Left lobe of liver (tissue), 2 donors: ENCODE data around the gene ABL2. TPM values are rescaled to one million over a fixed set of nuclear protein-coding genes. Genes with fewer than 3 reads are reported as not detected.
"Not testable (repeated sequence)": the region's sequence is repeated elsewhere in the genome, so short reads cannot be mapped to it uniquely, and the experiment has no call there.

ENCODE experiments used
- ATAC-seq: fragments of 200-7000 bp; cut with Tn5 transposase; one replicate; pipeline ENCODE4 v1.9.1; 2020; ENCODE audit warnings: mild to moderate bottlenecking, moderate library complexity
- DNase-seq: peaks from one replicate; pipeline ENCODE4 v3.0.0-alpha.2; 2020; ENCODE audit warnings: low spot score
- total RNA-seq: library from RNA; stranded (reverse); gene quantifications from one replicate; pipeline ENCODE4 v1.2.1, GENCODE V29; 2021
- donor health status: DM: no; HTN: no; CAD: no; lungs with moderate emphysema.
- donor health status: DM: no; HTN: yes; CAD: no.

The ABL2 gene
- total RNA-seq: 4.5 TPM

DNA sequence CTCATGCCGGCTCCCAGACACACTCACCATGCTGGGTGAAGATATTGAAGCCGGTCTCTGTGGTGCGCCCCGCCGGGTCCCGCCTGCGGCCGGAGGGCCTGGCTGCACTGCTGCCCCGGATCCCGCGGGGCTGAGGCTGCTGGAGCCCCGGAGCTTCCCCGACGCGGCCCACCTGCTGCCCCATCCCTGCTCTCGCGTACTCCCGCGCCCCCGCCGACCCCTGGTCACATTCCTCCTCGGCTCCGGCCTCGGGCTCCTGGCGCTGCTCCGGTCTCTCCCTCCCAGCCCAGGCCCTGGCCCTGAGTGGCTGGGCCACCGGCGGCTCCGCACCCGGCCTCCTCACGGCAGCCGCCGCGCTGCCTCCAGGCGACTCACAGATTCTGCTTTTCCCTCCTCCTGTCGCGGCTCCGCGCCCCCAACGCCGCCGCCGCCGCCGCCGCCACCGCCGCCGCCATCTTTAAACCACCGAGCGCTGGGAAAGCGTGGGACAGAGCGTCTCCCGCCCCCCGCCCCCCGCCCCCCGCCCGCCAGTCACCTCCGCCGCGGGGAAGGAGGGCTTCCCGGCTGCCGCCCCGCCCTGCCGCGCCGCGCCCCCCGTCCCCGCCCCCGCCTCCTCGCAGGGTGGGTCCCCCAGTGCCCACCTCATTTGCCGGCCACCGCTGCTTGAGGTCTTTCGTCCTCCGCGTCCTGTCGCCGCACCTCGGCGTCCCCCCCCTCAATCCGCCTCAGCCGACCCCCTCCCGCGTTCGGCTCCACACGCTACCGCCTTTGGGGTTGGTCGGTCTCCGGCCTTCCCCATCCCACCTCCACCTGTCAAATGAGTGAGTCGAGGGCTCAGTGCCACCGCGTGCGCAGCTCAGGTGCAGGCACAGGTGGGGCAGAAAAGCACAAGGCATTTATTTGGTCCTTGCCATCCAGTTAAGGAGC is at the start of gene ABL2:
TSS of gene ABL2 (minus strand) at position 464 of the 927 bp plus-strand sequence. CDS start at position 184, 280 bp downstream.
- ATAC-seq (peak; percentile 77), DNase-seq (peak; percentile 54)

DNA sequence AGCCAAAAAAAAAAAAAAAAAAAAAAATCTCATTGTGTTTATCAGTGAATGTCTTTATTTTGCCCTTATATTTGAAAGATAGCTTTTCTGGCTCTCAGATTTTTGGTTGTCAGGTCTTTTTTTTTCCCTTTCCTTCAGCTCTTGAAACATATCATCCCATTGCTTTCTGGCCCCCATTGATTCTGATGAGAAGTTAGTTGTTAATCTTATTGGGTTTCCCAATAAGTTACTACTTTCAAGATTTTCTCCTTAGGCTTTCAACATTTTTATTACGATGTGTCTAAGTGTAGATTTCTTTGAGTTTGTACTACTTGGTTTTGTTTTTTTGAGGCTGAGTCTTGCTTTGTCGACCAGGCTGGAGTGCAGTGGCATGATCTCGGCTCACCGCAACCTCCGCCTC is 49.4 kb upstream of the ABL2 start:
- ATAC-seq: no peak
- no peak for DNase-seq

DNA sequence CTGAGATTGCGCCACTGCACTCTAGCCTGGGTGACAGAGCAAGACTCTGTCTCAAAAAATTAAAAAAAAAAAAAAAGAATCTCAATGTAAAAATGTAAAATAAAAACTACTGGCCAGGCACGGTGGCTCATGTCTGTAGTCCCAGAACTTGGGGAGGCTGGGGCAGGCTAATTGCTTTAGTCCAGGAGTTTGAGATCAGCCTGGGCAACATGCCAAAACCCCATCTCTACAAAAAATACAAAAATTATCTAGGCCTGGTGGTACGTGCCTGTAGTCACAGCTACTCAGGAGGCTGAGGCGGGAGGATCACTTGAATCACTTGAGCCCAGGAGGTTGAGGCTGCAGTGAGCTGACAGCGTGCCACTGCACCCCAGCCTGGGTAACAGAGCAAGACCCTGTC is 44.9 kb upstream of the ABL2 start:
- not testable (repeated sequence) for ATAC-seq, DNase-seq

DNA sequence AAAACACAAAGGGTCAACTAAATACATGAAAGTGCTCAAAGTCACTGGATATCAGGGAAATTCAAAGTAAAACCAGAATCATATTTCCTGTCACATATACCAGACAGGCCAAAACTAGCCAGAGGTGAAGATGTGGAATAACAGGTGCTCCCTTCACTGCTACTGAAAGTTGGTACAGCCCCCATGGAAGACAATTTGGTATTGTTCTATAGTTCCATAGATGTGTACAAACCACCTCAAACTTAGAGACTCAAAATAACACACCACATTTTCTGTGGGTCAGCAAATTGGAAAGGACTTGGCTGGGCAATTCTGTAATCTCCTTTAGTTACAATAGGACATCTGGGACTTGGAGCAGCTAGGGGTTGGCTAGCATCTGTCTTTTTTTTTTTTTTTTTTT is 39.6 kb upstream of the ABL2 start:
- ATAC-seq: no peak
- no peak for DNase-seq

DNA sequence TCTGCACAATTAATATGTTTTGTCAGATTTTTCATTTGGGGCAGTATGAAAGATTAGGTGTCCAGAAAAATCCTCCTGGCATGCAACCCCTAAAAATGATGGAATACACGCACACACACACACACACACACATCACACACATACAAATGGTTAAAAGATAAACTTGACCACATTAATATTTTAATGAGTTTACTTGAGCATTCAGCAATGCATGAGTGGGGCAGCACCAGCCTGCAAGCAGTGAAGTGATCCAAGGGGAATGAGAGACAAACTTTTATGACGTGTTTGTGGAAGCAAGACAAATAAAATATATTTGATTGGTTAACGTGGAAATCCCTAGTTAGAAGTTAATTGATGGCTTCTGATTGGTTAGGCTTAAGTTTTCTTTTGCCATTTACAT is 35.0 kb upstream of the ABL2 start:
- ATAC-seq: no peak

DNA sequence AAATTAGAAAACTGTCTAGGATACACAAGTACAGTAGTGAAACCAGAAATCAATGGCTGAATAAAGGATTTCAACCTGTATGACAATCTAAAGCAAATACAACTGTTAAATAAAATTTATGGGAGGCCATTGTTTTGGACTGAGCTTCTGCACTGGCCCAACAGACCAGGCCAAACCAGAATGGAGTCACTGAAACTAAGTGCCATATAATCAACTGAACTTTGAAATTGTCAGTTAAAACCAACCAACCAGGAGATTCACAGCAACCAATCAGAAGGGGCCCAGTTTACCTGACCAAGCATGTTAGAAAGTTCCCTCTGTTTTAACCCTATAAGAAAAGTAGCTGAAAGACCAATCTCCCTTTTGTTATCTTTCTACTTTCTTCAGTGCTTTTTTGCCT is 33.6 kb upstream of the ABL2 start:
- no peak for ATAC-seq
- DNase-seq: no peak

More for the DNA sequence above, 35.0 kb upstream of the ABL2 start:
- no peak for DNase-seq

DNA sequence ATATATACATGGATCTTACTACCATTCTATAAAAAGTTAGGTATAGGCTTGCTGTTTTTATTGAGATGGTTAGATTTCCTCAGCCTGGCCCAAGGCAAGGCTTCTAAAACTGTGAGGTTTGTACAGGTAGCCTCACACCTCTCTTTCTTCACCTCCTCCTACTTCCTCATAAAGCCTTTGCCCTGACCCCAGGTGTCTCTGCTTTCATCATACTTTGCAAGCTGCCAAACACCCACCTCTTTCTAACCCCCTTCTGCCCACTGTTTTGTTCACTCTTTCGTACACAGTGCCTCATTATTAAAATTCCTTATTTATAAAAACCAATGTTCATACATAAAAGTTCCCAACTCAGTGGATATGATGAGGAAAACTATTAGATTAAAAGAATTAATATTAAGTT is 32.7 kb upstream of the ABL2 start:
- no peak for ATAC-seq

DNA sequence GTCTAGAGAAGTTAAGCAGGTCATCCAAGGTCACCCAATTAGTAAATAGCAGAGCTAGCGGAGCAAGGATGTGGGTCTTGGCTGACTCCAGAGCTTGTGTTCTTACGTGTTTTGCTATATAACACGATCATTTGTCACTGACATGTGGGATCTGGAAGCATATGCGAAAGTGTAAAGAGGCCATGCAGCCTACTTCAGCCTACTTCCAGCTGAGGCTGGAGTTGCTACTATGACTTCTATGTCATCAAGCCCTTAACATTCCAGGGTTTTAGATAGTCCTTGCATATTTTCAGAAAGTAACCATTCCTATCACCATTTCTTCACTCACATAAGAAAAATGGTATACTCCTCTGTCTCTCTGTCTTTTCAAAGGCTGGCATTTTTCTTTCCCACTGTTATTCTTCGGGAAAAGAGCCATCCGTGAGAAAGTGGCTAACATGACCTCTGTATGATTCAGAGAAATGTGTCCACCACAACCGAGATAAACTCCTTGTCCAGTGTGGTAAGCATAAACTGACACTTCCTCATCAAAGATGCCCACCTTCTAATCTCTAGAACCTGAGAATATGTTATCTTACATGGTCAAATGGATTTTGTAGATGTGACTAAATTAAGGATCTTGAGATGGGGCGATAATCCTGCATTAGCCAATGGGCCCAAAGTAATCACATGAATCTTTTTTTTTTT is 24.0 kb upstream of the ABL2 start:
- DNase-seq: no peak
- no peak for ATAC-seq

More for the DNA sequence above, 32.7 kb upstream of the ABL2 start:
- DNase-seq: no peak

DNA sequence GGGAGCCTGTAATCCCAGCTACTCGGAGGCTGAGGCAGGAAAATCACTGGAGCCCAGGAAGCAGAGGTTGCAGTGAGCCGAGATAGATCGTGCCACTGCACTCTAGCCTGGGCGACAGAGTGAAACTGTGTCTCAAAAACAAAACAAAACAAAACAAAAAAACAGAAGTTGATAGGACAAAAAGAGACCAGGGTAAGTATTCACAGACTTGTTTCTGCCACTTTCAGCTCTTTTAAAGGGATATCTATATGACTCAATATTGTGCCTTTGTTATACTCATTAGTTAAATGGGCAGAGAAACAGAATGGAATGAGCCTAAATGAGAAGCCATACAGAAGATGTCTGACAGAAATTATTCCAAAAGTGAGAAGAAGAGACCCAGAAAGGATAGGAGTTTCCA is 23.1 kb upstream of the ABL2 start:
- ATAC-seq (no peak), DNase-seq (no peak)

DNA sequence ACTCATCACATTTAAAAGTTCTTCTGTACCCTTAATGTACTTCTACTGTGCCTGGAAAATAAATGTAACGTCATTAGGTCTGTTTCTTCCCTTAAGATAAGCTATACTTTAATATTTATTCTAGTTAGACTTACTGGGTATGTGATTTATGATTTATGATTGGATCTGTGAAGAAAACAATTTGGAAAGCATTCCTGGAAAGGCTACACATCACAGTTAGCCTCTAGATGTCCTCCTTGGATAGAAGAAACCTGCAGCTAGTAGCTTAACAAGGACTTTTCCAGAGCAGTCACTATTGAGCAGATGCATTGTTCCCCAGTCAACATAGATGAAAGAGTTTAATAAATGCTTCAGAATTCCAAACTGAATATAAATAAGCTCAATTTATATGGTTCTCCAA is 22.2 kb upstream of the ABL2 start:
- DNase-seq: no peak
- ATAC-seq: peak; percentile 95

DNA sequence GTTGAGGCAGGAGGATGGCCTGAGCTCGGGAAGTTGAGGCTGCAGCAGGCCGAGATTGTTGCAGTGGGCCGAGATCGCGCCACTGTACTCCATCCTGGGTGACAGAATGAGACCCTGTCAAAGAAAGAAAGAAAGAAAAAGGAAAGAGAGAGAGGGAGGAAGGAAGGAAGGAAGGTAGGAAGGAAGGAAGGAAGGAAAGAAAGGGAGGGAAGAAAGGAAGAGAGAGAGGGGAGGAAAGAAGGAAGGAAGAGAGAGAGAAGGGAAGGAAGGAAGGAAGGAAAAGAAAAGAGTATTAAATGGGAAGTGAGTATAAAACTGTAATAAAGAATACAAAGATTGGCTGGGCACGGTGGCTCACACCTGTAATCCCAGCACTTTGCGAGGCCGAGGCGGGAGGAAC is 18.4 kb upstream of the ABL2 start:
- DNase-seq (no peak), ATAC-seq (no peak)

DNA sequence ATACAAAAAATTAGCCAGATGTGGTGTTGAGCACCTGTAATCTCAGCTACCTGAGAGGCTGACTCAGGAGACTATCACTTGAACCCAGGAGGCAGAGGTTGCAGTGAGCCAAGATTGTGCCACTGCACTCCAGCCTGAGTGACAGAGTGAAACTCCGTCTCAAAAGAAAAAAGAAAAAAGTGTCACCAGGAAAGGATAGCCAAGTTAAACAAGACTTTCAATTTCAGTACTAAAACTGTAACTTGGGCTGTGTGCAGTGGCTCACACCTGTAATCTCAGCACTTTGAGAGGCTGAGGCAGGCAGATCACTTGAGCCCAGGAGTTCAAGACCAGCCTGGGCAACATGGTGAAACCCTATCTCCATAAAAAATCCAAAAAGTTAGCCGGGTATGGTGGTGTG is 15.9 kb upstream of the ABL2 start:
- not testable (repeated sequence) for ATAC-seq

DNA sequence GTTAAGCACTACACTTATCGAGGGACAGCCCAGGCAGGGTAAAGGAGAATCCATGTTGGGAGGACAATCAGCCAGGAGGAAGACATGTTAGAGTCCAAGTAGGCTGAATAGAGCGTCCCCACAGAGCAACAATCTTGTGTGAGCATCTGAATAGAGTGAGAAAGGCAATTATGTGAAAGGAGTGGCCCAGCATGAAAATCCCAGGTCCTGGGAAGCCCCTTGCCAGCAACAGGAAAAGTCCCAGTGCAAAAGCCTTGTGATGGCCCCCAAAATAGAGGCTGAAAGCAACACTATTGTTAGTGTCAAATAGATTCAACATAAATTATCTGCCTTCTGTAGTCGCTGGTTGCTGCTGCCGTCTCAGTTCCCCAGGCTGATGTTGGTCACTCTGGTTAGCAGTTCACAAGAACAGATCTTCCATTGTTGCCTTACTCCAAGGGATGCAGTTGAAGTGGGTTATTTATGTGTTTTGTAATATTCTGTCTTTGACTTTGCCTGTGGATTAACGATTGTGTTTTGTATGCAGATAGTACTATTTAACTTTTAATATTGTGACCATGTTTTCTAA is 12.1 kb upstream of the ABL2 start:
- ATAC-seq (no peak), DNase-seq (no peak)

More for the DNA sequence above, 15.9 kb upstream of the ABL2 start:
- DNase-seq: not testable (repeated sequence)

DNA sequence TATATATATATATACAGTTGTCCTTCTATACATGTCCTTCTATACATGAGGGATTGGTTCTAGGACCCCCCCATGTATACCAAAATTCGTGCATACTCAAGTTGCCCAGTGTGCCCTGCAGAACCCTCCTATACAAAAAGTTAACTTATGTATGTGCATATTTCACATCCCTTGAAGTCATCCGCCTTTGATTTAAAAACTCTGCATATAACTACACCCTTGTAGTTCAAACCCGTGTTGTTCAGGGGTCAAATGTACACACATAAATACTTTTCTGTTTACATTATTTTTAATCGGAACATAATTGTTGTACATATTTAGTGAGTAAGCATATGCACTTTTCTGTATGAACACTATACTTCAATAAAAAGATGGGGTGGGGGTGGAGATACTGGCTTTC is 7.7 kb upstream of the ABL2 start:
- ATAC-seq: no peak

DNA sequence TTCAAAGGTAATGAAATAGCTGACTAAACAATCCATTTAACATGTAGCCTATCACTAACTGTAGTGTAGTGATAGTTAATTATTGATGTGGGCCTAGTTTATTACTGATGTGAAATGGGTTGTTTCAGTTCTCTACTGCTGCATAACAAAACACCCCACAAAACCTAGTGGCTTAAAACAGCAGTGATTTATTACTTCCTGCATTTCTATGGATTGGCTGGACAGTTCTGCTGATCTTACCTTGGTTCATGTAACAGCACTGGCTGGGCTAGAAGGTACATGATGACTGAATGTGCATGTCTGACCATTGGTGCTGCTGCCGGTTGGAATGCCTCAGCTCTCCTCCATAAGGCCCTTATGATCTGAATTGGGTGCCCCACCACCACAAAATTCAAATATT is 5.4 kb upstream of the ABL2 start:
- no peak for ATAC-seq

More for the DNA sequence above, 7.7 kb upstream of the ABL2 start:
- no peak for DNase-seq

DNA sequence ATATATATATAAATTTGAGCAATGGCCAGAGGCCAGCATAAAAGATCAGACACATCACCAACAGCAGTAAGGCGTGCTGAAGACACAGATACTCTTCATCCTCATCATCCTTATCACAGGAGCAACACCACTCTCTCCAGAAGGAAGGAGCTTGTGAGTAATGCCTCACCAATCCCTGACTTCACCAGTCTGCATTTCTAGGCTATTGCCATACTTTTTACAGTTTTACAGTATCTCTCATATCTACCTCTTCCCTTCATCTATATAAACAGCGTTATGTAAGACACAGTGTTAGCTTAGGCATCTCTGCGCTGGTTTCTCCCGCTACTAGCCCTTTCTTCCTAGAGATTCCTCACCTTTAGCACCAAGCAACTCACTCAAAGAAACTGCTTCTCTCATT is 2.4 kb upstream of the ABL2 start:
- no peak for ATAC-seq
- no peak for DNase-seq

More for the DNA sequence above, 5.4 kb upstream of the ABL2 start:
- DNase-seq: no peak

DNA sequence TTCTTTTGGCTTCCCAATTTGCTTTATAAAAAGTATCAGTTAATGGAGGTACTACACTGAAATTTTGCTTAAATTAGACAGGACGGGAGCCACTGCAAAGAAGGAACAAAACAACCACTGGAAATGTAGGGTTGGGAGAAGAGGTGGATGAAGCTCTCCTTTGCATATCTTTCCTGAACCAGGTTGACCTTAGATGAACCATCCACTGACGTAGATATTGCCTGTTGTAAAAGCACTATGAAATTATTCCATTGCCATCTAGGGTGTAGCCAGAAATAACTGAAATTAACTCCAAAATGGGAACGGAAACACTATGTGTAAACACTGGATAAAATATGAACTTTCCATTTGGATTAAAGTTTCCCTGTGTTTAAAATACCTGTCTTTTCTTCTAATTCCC is 1.2 kb upstream of the ABL2 start:
- DNase-seq (no peak), ATAC-seq (no peak)

DNA sequence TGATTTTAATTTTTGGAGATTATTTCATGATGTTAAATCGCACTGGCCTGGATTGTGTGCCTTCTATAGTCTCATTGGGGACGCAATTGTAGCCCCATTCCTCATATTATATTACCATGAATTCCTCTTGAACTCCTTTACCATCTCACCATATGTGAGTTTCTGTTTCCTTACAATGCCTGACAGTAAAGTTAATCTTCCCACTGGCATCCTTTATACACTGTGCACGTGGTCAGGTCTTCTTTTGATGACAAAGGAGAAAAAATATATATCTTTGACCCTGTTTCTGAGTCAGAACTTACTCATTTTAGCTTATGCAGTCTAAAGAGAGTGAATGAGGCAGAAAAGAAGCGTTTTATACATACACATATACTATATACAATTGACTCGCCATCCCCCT is 774 bp upstream of the ABL2 start:
- DNase-seq: no peak

DNA sequence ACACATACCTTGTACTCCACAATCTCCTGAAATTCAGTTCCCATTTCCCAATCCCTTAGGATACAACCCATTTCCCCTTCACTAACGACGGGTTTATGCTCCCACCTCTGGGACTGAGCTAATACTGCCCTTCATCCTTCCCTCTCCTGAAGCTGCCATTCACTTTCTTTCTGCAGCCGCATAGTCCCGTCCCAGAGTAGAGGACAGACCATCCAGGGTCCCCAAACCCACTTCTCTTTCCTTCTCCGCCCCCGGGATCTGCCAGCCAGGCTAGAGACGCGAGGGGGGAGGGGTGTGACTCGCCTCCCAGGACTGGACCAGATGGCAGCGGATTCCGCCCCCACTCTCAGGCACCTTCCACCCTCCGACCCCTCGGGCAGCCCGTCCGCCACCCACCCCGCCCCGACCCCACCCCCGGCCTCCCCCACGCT is 679 bp downstream of the ABL2 start:
- ATAC-seq (peak; percentile 74), DNase-seq (peak; percentile 58)

More for the DNA sequence above, 774 bp upstream of the ABL2 start:
- no peak for ATAC-seq

DNA sequence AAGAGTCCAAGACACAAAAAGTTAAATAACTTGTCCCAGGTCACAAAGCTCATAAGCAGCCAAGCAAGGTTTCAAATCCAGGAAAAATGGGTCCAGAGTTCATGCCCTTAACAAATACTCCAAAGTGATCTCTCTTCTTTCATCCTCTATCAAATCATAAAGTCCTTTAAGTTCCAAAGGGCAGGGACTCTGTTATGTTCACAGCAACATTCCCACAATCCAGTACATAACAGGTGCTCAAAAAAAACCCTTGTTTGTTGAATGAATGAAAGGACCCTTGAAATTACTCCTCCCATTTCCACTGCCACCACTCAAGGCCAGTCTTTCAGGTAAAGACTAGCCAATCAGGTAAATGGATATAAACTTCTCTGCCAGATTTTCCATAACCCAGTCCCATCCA is 2.7 kb downstream of the ABL2 start:
- no peak for DNase-seq
- ATAC-seq: peak; percentile 19

DNA sequence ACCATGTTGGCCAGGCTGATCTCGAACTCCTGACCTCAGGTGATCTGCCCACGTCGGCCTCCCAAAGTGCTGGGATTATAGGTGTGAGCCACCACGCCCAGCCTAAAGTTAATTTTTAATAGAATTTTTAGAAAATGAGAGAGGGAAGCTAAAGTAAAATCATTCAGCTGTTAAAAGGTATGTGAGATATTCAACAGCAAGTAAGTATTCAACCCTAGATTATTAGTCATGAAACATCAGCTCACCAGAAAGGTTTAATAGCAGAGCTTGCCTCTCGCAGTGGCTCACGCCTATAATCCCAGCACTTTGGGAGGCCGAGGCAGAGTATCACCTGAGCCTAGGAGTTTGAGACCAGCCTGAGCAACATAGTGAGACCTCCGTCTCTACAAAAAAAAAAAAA is 5.0 kb downstream of the ABL2 start:
- ATAC-seq, DNase-seq: not testable (repeated sequence)

DNA sequence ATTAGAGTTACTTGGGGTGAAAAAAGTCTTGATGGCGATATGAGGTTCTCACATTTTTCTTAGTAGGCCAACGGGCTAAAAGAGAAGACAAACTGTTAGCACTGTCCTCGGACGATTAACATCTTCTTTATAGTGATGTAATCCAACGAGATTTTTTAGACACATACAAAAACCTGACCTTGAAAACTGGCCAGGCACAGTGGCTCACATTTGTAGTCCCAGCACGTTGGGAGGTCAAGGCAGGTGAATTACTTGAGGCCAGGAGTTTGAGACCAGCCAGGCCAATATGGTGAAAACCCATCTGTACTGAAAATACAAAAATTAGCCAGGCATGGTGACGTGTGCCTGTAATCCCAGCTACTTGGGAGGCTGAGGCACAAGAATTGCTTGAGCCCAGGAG is 8.4 kb downstream of the ABL2 start:
- DNase-seq, ATAC-seq: not testable (repeated sequence)
